ENCODE data around the gene FUNDC2. TPM values are rescaled to one million over a fixed set of nuclear protein-coding genes. Genes with fewer than 3 reads are reported as not detected.
"Not testable (repeated sequence)": the region's sequence is repeated elsewhere in the genome, so short reads cannot be mapped to it uniquely, and the experiment has no call there.

Gene FUNDC2
- 53.4 TPM for polyA plus RNA-seq (2013, experiment 1 of 2; ENCODE audit: insufficient read length)
- 64.4 TPM for polyA plus RNA-seq (2013, experiment 2 of 2; ENCODE audit: insufficient read length)

GRCh38 chrX:155026727-155027508, at the start of gene FUNDC2:
Gene FUNDC2 (plus strand): TSS chrX:155026844. CDS start chrX:155026939, 95 bp downstream.
- DNase-seq = peak; percentile 91

- DNase-seq = no peak
Measured at GRCh38 chrX:154979629-154980028, 47.0 kb upstream of the FUNDC2 start.

DNA sequence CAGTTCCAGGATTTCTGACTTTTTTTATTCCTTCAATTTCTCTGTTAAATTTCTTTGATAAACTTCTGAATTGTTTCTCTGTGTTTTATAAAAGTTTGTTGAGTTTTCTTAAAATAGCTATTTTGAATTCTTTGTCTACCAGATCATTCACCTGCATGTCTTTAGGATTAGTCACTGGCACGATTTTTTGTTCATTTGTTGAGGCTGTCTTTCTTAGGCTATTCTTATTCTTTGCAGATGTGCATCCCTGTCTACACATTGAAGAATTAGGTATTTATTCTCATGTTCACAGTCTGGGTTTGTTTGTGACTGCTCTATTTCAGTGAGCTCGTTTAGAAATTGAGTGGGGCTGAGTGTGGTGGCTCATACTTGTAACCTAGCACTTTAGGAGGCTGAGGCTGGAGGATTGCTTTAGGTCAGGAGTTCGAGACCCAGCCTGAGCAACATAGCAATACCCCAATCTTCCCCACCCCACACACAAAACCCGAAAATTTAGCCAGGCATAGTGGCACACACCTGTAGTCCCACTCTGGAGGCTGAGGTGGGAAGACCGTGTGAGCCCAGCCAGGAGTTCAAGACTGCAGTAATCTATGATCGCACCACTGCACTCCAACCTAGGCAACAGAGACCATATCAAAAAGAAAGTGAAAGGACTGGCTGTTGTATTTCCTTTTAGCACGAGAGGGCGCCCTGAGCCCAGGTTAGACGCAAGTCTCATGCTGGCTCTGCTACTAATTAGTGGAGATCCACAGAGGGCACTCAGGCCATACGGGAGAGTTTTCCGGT, 46.1 kb upstream of the FUNDC2 start:
- DNase-seq = peak; percentile 60

DNA sequence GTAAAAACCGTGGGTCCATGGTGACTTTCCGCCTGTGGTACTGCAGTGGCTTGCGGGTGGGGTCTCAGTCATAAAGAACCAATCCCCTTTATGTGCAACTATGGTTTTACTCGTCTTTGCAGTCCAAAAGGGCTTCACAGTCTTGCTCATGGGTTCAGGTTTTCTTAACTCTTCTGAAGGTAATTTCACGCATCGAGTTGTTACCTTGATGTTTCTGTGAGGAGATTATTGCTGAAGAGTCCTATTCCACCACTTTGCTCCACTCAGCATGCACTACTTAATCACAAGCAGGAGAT, 45.6 kb upstream of the FUNDC2 start:
- no peak for DNase-seq

GRCh38 chrX:154986826-154987575, 39.6 kb upstream of the FUNDC2 start:
- no peak for DNase-seq

GRCh38 chrX:154987940-154988339, 38.7 kb upstream of the FUNDC2 start:
- DNase-seq = no peak

DNA sequence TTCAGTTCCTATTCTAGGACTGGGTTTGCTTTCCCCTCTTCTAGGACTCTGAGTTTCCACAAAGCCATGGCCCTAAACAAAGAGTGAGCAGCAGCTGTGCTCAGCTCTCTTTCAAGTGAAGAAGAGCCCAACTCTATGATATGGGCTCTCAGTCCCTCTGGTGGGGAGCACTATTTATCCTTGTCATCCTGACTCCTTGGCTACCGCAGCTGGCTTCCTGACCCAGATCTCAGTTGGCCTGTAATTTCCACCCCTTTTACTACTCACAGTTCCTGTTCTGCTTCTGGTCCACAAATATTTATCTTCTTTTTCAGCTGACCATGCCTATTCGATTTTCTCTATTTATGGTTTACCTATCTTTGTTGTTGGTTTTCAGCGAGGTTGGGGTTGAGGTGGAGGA, 37.9 kb upstream of the FUNDC2 start:
- DNase-seq = no peak

GRCh38 chrX:154990496-154990895, 36.1 kb upstream of the FUNDC2 start:
- DNase-seq = no peak

DNA sequence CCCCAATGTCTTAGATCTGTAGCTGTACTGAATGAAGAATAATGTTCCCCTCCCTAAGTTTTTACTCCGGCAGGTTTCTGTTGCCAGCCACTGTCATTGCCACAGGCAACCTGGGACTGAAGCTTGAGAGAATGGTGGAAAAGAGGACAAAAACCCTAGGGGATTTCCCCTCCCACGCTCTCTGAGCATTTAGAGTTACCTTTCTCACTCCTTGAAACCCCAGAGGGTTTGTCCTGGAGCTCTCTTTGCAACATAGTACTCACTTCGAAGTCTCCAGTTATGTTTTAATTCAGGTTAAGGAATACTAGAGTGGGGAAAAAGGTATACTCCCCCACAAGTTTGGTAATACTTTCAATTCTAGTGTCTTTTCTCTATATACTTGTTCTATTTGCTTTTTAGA, 35.6 kb upstream of the FUNDC2 start:
- DNase-seq = no peak

GRCh38 chrX:154991476-154991875, 35.2 kb upstream of the FUNDC2 start:
- no peak for DNase-seq

DNA sequence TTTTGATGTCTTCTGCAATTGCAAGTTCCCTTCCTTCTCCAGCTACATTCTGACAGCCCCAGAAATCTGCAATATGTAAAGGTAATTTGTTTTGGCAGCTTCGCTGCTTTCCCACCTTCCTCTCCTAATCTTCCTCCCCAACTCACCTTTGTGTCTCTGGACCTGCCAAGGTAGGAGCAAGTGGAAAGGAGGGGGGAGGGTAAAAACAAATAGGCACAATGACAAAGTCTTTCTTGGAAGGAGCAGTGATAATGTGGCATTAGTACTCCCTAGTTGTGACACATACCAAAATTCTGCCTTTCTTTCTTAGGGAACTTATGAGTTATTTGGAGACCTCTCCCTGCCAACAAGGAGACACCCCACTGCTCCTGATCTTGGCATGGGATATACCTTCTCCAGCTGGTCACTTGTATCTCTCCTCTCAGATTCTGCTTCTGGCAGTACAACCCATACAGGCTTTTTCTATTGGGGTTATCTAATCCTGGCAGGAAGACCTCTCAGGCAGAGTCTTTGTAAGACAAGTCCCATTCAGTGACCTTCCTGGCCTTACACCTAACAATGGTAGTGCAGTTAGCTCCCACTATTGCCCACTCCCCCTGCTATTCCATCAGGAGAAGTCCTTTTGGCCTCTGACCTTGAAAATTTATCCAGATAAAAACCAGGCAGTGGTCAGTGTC, 28.3 kb upstream of the FUNDC2 start:
- no peak for DNase-seq

- DNase-seq = no peak
Measured at GRCh38 chrX:155000841-155001240, 25.8 kb upstream of the FUNDC2 start.

- no peak for DNase-seq
Measured at GRCh38 chrX:155001873-155002272, 24.8 kb upstream of the FUNDC2 start.

DNA sequence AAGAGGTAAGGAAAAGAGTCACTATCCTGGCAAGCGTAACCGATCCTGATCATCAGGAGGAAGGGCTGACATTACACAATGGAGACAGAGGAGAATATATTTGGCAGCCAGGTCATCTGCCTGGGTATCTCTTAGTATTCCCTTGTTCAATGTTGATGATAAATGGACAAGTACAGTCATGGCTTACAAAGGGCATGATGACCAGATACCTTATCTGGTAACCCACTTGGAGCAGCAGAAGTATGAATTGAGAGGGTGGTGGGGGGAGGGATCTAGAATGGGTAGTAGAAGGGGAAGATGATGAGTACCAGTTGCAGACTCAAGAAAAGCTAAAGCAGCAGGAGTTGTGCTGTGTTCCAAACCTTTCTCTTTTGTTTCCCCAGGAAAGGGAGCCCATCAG, 21.5 kb upstream of the FUNDC2 start:
- no peak for DNase-seq

DNA sequence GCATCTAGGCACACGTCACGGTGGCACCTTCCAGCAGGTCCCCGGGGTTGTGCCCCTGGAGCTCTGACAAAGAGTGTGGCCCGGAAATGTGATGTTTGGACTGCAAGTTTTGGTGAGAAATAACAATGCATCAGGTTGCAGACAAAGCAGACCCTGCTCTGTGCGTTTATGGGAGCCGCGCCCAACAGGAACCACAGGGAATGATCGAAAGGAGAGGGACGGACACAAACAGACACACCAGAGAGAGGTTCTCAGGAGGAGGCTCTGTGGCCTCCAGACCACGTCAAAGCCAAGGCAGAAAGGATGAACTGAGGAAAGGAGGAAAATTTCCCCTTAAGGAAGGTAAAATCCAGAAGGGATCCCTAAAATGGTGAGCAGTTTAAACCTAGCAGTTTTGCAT, 20.3 kb upstream of the FUNDC2 start:
- DNase-seq = not testable (repeated sequence)

DNA sequence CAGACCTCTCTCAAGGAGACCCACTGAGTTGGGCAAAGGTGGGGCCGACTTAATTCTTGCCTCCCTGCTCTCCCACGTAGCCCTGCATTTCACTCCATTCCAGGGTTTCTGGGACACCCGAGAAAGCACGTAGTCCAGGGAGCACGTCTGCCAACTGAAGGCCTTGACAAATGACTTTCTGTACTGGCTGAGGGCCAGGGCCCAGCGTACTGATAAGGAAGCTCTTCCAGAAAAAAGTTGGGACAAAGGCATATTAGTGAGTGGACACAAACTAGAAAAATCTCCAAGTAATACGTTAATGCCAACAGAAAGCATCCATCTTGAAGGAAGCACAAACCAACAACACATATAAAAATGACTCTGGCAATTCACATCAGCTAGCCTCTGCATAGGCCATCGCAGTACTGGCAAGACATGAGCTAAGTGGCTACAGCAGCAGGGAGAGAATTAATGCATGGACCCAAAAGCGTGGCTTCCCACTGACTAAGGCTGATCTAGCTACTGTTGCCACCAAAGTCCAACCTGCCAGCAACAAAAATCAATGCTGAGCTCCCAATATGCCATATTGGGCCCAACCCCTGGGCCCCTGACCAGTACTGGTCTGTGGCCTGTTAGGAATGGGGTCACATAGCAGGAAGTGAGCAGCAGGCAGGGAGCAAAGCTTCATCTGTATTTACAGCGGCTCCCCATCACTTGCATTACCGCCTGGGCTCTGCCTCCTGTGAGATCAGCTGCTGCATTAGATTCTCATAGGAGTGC, 19.6 kb upstream of the FUNDC2 start:
- not testable (repeated sequence) for DNase-seq

DNA sequence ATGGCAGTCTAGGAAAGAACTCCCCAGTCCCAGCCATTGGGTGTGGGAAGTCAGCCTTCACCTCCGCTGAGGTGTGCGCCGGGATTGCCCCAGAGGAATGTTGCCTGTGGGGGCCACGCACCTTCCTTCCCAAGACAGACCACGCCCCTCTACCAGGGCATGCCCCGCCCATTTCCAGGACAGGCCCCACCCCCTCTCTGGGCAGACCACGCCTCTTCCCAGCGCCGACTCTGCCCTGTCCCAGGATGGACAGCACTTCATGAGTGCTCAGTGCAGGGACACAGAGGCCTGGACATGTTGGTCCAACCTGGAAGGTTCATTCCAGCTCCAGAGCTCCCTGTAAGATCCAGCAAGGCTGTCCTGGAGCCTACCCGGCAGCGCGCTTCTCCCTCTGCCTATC, 18.1 kb upstream of the FUNDC2 start:
- DNase-seq = not testable (repeated sequence)

- DNase-seq = no peak
Measured at GRCh38 chrX:155009994-155010472, 16.6 kb upstream of the FUNDC2 start.

DNA sequence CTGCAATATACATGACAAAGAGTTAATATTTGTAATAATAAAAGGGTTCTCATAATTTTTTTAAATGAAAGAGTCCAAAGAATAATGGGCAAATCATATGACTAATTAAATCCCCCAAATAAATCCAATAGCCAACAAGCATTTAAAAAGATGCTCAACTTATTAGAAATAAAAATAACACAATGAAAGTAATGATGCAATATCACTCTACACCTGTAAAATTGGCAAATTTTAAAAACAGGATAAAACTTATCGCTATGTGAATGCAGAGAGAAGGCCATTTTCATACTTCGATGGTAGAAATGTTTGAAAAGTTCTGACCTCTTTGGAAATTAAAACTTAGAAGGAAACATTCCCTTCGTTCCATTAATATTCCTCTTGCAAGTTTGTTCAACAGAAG, 6.1 kb upstream of the FUNDC2 start:
- DNase-seq = no peak

- no peak for DNase-seq
Measured at GRCh38 chrX:155022585-155022984, 4.1 kb upstream of the FUNDC2 start, which contains the start of gene F8. Gene F8 (minus strand): TSS chrX:155022723. CDS start chrX:155022552, 171 bp downstream.

Data from fibroblast of skin of back (primary cell).